GM21381 (cell line): ENCODE data around the gene KLHL29.

Experiments used
- ATAC-seq: cut with Tn5 transposase; IDR thresholded peaks from one replicate; pipeline ENCODE4 v1.9.1; 2021; ENCODE audit warnings: mild to moderate bottlenecking, moderate library complexity; ENCODE audit not compliant: unreplicated experiment

Gene KLHL29

GRCh38 chr2:23586741-23587306, 201.8 kb downstream of the KLHL29 start:
- no peak for ATAC-seq

DNA sequence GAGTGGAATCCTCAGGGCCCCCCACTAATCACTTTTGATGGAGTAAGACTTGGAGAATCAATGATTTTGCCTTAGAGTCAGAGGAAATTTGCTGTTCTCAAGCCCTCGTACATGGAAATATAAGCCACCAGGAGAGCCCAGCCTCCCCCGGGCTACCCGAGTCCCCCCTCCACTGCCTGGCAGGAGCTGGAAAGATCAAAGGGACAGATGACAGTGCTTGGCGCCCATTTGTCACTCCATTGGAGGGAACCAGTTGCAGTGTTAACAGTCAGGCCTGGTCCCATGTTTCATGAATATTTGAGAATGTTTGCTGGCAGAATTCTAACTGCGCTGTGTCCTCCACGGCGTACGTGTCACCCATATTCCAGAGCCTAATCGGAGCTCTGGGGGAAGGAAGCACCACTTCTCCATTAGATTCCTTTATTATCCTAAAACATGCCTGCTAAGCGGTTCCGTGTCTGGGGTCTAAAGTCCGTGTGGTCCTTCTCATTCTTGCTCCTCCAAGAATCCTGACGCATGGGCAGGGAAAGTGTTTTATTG, 202.4 kb downstream of the KLHL29 start:
- ATAC-seq, result no peak

DNA sequence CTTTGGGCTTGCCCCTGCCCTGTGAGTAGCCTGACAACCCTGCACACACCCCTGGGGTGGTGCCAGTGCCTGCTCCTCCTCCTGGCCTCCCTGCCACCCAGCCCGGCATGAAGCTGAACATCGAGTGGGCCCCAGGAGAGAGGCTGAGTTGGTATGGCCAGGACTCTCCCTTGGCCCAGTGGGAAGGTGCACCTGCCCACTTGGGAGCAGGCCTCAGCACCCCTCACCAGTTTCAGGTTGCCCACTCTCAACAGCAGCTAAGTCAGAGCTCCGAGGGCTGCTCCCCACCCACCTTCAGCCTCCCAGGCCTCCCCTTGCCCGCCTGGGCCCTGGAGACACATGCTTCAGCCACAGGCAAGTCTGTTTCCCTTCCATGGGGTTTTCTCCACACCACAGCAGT, 203.1 kb downstream of the KLHL29 start:
- no peak for ATAC-seq

DNA sequence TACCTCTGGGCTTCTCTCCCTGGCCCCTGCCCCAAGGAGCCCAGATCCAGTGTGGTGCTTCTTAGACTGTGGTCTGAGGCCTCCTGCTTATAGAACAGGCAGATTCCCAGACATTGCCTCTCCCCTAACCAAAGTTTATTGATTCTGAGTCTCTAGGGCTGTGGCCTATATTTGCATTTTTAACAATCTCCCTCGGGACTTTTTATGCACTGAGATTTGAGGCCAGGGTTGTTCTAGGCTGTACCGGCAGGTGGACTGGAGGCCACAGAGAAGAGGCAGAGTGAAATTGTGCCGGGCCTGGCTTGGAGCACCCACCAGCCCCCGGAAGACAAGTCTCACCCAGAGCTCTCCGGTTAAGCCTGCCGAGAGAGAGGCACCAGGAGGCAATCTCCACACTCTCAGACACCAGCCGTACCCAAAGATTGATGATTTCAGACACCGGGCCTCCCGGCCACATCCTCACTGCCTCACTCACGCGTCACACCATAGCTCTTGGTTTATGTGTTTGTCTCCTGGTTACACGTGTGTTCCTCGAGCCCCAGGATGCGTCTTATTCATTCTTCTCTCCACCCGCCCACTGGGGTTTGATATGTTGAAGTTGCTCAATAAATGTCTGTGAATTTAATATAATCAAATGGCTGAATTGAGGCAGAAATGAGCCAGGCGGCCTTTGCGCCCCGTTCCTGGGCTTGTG, 203.7 kb downstream of the KLHL29 start:
- no peak for ATAC-seq

GRCh38 chr2:23589220-23589647, 204.3 kb downstream of the KLHL29 start:
- no peak for ATAC-seq

DNA sequence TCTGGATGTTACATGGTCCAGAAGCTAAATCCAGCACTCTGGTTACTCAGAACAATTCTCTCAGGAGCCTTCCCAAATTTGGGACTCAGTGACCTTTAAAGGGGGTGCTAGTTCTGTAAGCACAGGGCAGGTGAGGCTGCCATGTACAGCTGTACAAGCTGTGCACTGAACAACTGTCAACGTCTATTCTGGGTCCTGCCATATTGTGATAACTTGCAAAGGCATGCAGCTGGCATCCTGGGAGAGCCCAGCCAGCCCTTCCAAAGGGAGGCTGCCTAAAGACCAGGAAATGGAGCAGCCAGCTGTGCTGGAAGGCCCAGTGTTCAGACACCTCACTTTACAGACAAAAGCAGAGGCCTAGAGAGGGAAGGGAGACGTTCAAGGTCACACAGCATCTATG, 204.8 kb downstream of the KLHL29 start:
- no peak for ATAC-seq

DNA sequence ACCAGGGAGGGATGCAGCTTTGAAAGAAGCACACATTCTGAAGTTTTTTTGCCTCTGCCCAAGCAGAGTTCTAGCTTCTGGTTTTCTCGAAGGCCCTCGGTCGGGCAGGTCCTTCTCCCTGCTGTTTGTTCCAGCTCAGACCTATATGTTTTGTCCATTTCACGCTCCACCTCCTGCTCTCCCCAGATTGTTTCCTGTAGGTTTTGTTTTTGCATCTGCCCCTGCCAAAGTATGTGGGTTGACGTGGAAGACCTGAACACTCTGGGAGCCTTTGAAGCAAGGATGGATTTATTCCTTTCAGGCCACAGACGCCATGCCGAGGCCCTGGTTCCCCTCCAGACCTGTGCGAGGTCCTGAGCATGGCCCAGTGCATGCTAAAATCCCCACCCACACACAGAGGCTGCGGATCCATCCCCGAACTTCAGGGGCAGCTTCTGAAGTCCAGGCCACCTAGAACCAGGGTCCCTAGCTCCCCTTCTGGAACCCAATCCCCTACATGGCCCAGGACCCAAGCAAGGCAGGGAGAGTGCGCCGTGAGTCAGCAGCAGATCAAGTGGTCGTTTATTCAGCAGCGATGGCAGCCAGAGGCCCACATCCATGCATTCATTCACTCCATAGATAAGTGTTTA, 205.4 kb downstream of the KLHL29 start:
- ATAC-seq, result no peak

DNA sequence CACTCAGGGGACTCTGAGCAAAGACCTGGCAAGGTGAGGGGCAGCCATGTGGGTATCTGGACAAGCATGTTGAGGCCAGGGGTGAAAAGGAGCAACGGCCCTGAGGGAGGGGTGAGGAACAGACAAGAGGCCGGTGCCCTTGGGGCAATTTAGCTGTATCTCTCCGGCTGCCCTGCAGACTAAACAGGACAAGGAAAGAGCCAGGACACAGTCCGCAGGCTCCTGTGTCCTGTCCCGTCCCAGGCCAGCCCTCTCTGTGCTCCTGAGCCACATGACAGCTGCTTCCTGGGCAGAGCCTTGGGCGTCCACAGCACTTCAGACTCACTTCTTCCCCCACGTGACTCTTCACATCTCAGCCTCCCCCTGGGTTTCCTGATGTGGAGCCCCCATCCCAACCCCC, 206.1 kb downstream of the KLHL29 start:
- no peak for ATAC-seq

DNA sequence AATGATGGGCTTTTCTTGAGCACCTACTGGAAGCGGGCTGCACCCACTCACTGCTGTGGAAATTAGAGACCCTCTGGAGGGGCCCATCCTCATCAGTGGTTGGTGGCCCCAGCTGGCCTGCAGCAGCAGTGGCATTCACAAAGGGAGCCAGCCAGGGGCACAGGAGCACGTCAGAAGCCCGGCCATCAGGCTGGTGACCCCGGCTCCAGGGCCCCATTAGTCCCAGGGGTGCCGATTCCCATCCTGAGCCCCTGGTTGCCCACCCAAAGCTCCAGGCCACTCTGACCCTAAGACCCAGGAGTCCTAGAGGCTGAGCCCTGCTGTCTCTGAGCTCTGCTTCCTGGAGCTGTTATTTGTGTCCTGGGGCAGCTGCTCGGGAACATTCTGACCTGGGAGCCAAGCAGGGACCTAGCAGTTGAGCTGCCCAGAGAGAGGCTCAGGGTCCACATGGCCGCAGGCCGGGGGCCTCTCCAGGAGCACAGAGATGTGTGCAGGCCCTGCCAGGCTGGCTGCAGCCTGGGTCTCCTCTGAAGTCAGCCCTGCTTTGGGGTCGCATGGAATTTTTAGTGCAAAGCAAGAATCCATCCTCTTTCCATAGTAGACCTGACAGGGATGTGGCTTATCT, 207.2 kb downstream of the KLHL29 start:
- ATAC-seq, result no peak

- no peak for ATAC-seq
Measured at GRCh38 chr2:23592898-23593751, 208.1 kb downstream of the KLHL29 start.

DNA sequence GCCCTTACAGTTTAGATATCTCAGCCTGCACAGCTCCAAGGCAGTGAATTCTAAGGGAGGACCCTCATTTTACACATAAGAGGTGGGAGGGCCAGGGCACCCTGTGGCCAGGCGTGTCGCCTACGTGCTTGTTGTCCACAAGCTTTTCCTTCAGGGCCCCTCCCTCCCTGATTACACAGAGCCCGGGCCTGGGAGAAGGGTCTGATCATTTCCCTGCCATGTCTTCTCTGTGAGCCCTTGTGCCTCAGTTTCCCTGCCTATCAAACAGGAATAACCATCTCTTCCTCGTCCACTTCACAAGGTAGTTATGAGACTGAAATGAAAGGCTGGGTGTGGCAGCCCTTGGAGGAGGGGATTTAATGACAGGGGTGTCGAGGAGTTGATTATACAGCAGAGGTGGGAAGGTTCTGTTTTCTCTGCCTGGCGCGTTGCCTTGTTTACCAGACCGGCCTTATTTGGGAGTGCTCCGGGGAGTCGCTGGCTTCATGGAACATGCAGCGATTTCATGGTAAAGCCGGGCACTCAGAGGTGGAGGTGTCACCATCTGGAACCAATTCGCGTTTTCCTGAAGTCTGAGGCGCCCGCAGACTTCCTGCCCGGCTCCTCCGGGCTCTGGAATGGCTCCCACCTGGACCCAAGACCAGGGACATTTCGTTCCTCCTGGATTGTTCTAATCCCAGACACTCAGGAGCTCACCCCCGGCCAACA, 208.9 kb downstream of the KLHL29 start:
- no peak for ATAC-seq

- ATAC-seq, result no peak
Measured at GRCh38 chr2:23594460-23594825, 209.5 kb downstream of the KLHL29 start.

DNA sequence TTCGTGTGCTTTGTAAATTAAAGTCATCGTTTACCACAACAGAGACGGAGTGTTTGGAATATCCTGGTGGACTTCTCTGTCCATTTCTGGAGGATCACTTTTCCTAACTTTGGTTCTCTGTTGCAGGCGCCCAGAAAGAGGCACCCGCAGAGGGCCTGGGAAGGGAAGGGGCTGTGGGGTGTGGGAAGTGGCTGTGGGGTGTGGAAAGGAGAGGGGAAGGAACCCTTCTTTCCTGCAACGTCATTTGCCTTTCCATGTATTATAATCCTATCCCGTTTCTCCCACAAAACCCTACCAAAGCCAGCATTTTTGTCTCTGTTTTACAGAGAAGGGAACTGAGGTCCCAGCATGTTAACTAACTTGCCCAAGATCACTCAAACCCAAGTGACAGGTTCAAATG, 210.0 kb downstream of the KLHL29 start:
- ATAC-seq, result no peak

GRCh38 chr2:23595601-23596251, 210.7 kb downstream of the KLHL29 start:
- no peak for ATAC-seq

DNA sequence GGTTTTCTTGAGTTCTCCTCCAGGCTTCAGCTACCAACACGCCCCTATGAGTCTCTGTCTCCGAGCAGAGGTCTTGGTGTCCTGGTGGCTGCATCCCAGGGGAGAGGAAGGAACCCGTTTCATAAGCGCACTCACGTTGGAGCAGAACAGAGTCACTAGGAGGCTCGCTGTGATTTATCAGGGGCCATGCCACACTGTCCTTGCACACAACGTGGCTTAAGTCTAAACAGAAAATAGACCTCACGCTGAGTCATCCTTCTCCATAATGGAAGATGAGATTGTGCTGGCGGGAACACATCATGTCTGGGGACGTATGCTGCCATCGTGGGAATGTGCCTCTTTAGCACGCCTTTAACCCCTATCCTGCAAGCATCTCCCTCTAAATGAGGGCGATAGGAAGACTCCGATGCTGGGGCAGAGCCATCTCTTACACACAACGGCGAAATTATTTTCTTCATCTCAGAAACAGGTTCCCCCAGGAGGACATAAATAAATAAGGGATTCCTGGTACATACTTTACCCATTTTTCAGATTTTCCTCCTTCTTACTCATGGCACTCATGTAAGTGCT, 211.4 kb downstream of the KLHL29 start:
- no peak for ATAC-seq

- ATAC-seq, result no peak
Measured at GRCh38 chr2:23597687-23598086, 212.7 kb downstream of the KLHL29 start.

- ATAC-seq, result no peak
Measured at GRCh38 chr2:23599006-23599405, 214.0 kb downstream of the KLHL29 start.

DNA sequence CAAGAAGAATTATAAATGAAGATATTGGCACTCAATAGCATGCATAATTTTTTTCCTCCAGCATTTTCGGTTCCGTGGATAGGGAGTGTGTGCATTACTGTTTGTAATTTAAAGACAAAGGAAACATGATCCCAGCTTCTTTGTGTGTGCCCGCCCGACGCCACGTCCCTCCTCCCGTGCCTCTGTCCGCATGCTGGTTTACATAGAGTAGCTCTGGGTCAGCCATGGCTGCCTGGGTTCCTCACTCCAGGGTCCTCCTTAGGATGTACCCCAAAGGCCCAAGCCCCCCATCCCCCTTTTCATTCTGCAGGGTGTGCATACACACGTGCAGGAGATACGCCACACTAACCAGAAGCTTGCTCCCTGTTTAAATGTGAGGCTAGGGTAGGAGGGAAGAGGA, 214.7 kb downstream of the KLHL29 start:
- ATAC-seq, result no peak

- ATAC-seq, result no peak
Measured at GRCh38 chr2:23600346-23600745, 215.4 kb downstream of the KLHL29 start.
